ENCODE measurements around the gene ZBTB8A. TPM values are rescaled to one million over a fixed set of nuclear protein-coding genes. Genes with fewer than 3 reads are reported as not detected.

The ZBTB8A gene
- total RNA-seq, 1 donor, result 0.21 TPM

GRCh38 chr1:32650752-32651460 is 111.7 kb downstream of the ZBTB8A start, which contains the start of gene RBBP4:
TSS of gene RBBP4 (plus strand) at chr1:32651208. CDS start at chr1:32651307, 99 bp downstream.
- no peaks in the 10 kb centered on the region for H3K9me3 ChIP-seq (ENCODE audit: low read depth, low read length)
- no peaks in the 10 kb centered on the region for H3K27me3 ChIP-seq (ENCODE audit: insufficient read depth, low read length)
- peaks cover 44% of the 10 kb centered on the region for H3K4me1 ChIP-seq (ENCODE audit: insufficient read depth, low read length)
- peak within 1 kb of the TSS; percentile 71 for H3K4me3 ChIP-seq (ENCODE audit: low read length)

- Histone ChIP-seq H3K4me3 (ENCODE audit: low read length) (peak overlapping the region; percentile 71), H3K4me1 (ENCODE audit: insufficient read depth, low read length) (peaks cover 44% of the 10 kb centered on the region), H3K9me3 (ENCODE audit: low read depth, low read length) (no peaks in the 10 kb centered on the region), H3K27me3 (ENCODE audit: insufficient read depth, low read length) (no peaks in the 10 kb centered on the region)
Measured at GRCh38 chr1:32651461-32652073, 112.3 kb downstream of the ZBTB8A start.

- H3K9me3 ChIP-seq (ENCODE audit: low read depth, low read length), result no peaks in the 10 kb centered on the region
- peaks cover 44% of the 10 kb centered on the region for H3K4me1 ChIP-seq (ENCODE audit: insufficient read depth, low read length)
- no peaks in the 10 kb centered on the region for H3K27me3 ChIP-seq (ENCODE audit: insufficient read depth, low read length)
- H3K4me3 ChIP-seq (ENCODE audit: low read length), result no peak overlapping the region
Measured at GRCh38 chr1:32652244-32652962, 113.2 kb downstream of the ZBTB8A start.

Other genes with a start within 250 kb of the ZBTB8A start
- 58.8 TPM for gene HDAC1, start 247.3 kb upstream of the ZBTB8A start, total RNA-seq
- 39.9 TPM for gene MARCKSL1, start 203.2 kb upstream of the ZBTB8A start, total RNA-seq
- gene FAM229A, start 176.9 kb upstream of the ZBTB8A start, total RNA-seq, result 11.5 TPM
- not detected for gene TSSK3, start 176.9 kb upstream of the ZBTB8A start, total RNA-seq
- 134 TPM for gene BSDC1, start 145.0 kb upstream of the ZBTB8A start, total RNA-seq
- gene ZBTB8B, start 74.4 kb upstream of the ZBTB8A start, total RNA-seq, result not detected
- 34.5 TPM for gene ZBTB8OS, start 111.1 kb downstream of the ZBTB8A start, total RNA-seq
- 106 TPM for gene RBBP4, start 111.8 kb downstream of the ZBTB8A start, total RNA-seq
- gene SYNC, start 163.3 kb downstream of the ZBTB8A start, total RNA-seq, result 0.10 TPM

Measured in mononuclear cell (primary cell).